Prostate gland (tissue), 2 donors: ENCODE data around the gene CALML6.

Experiments
- POLR2A ChIP-seq: fragments of 450-650 bp; IDR thresholded peaks from one replicate; pipeline ENCODE4 v1.6.1; 2016; ENCODE audit warnings: antibody characterized with exemption, mild to moderate bottlenecking
- TF ChIP-seq, protein P1 (sequence below), 4 experiments: fragments of 200-600 bp in 2 of 4; fragments of 450-650 bp in 2 of 4; sonication (generic) in 2 of 4; IDR thresholded peaks; 1 replicate in 3 of 4; 2 replicates in 1 of 4; pipeline ENCODE4 v1.5.1; 2016 to 2019; ENCODE audit warnings: antibody characterized with exemption in 4 of 4, mild to moderate bottlenecking in 2 of 4, moderate library complexity in 2 of 4

DNA sequence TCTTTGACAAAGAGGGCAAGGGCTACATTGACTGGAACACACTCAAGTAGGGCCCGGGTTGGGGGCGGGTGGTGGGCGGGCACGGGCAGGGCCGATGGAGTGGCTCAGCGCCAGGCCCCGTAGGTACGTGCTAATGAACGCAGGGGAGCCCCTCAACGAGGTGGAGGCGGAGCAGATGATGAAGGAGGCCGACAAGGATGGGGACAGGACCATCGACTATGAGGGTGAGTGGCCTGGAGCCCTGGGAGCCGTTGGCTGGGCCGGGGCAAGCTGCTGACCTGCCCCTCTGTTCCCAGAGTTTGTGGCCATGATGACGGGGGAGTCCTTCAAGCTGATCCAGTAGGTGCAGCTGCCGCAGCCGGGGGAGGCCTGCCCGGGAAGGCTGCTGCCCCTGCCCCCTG is 1.8 kb downstream of the CALML6 start:
- TF ChIP-seq, protein P1, sequence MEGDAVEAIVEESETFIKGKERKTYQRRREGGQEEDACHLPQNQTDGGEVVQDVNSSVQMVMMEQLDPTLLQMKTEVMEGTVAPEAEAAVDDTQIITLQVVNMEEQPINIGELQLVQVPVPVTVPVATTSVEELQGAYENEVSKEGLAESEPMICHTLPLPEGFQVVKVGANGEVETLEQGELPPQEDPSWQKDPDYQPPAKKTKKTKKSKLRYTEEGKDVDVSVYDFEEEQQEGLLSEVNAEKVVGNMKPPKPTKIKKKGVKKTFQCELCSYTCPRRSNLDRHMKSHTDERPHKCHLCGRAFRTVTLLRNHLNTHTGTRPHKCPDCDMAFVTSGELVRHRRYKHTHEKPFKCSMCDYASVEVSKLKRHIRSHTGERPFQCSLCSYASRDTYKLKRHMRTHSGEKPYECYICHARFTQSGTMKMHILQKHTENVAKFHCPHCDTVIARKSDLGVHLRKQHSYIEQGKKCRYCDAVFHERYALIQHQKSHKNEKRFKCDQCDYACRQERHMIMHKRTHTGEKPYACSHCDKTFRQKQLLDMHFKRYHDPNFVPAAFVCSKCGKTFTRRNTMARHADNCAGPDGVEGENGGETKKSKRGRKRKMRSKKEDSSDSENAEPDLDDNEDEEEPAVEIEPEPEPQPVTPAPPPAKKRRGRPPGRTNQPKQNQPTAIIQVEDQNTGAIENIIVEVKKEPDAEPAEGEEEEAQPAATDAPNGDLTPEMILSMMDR (IDR thresholded peaks at IDR 0.05) = no peak
- no peak for TF ChIP-seq POLR2A
